GM23338 (cell line): ENCODE results near the gene OMP. TPM values are rescaled to one million over a fixed set of nuclear protein-coding genes. Genes with fewer than 3 reads are reported as not detected.

Experiments
- ATAC-seq: fragments of 200-7000 bp; cut with Tn5 transposase; 3 replicates; pipeline ENCODE4 v1.9.1; 2020
- DNase-seq: peaks from one replicate; pipeline ENCODE4 v3.0.0-alpha.2; 2015; ENCODE audit warnings: low spot score
- H2AFZ ChIP-seq: fragments of 200-600 bp; sonication (generic); 2 replicates; pipeline ENCODE4 v1.8.0; 2016; ENCODE audit warnings: antibody characterized with exemption, mild to moderate bottlenecking, moderate library complexity
- H3F3A ChIP-seq: fragments of 200-600 bp; sonication (generic); replicated peaks from 2 replicates; pipeline ENCODE4 v1.8.0; 2017; ENCODE audit warnings: antibody characterized with exemption, mixed run types, low read depth
- H3K27ac ChIP-seq: fragments of 200-600 bp; sonication (generic); 2 replicates; pipeline ENCODE4 v1.6.1; 2016; ENCODE audit warnings: low read depth
- H3K27me3 ChIP-seq: fragments of 200-600 bp; sonication (generic); 2 replicates; pipeline ENCODE4 v1.8.0; 2016; ENCODE audit warnings: mild to moderate bottlenecking, mixed run types, moderate library complexity; ENCODE audit not compliant: insufficient read depth
- H3K36me3 ChIP-seq: fragments of 200-600 bp; sonication (generic); 2 replicates; pipeline ENCODE4 v1.8.0; 2016; ENCODE audit warnings: mild to moderate bottlenecking; ENCODE audit not compliant: insufficient read depth
- H3K4me1 ChIP-seq: fragments of 200-600 bp; sonication (generic); 2 replicates; pipeline ENCODE4 v1.8.0; 2016; ENCODE audit warnings: mild to moderate bottlenecking, moderate library complexity; ENCODE audit not compliant: insufficient read depth
- H3K4me2 ChIP-seq: fragments of 200-600 bp; sonication (generic); 2 replicates; pipeline ENCODE4 v1.7.1; 2017; ENCODE audit warnings: mixed run types
- H3K4me3 ChIP-seq: fragments of 200-600 bp; sonication (generic); 2 replicates; pipeline ENCODE4 v1.6.1; 2016; ENCODE audit warnings: mixed run types
- H3K79me2 ChIP-seq: fragments of 200-600 bp; sonication (generic); replicated peaks from 2 replicates; pipeline ENCODE4 v1.8.0; 2017; ENCODE audit warnings: mild to moderate bottlenecking; ENCODE audit not compliant: insufficient read depth
- H3K9me2 ChIP-seq: fragments of 200-600 bp; sonication (generic); 2 replicates; pipeline ENCODE4 v1.8.0; 2017; ENCODE audit not compliant: insufficient read depth
- H4K20me1 ChIP-seq: fragments of 200-600 bp; sonication (generic); replicated peaks from 2 replicates; pipeline ENCODE4 v1.8.0; 2017; ENCODE audit warnings: mild to moderate bottlenecking; ENCODE audit not compliant: insufficient read depth
- H3K27ac Mint-ChIP-seq: 2 replicates; pipeline ENCODE4 v1.8.0; 2020; ENCODE audit warnings: inconsistent platforms, mild to moderate bottlenecking, moderate library complexity, mixed read lengths
- H3K27me3 Mint-ChIP-seq: 3 replicates; pipeline ENCODE4 v1.8.0; 2022; ENCODE audit warnings: low read depth, mild to moderate bottlenecking, moderate library complexity, mixed read lengths, inconsistent platforms; ENCODE audit not compliant: insufficient read depth, poor library complexity
- H3K36me3 Mint-ChIP-seq: 3 replicates; pipeline ENCODE4 v1.8.0; 2021; ENCODE audit warnings: low read depth, mild to moderate bottlenecking, inconsistent platforms, moderate library complexity, mixed read lengths
- H3K4me1 Mint-ChIP-seq: 3 replicates; pipeline ENCODE4 v1.8.0; 2020; ENCODE audit warnings: mild to moderate bottlenecking, inconsistent platforms, mixed read lengths
- H3K4me3 Mint-ChIP-seq: 3 replicates; pipeline ENCODE4 v1.8.0; 2021; ENCODE audit warnings: moderate library complexity, mild to moderate bottlenecking, inconsistent platforms, mixed read lengths
- H3K9me3 Mint-ChIP-seq: 3 replicates; pipeline ENCODE4 v1.8.0; 2020; ENCODE audit warnings: moderate library complexity, mild to moderate bottlenecking, inconsistent platforms, mixed read lengths
- JUNB ChIP-seq: IDR thresholded peaks from one replicate; pipeline ENCODE4 v1.6.1; 2016; ENCODE audit warnings: antibody characterized with exemption; ENCODE audit not compliant: unreplicated experiment
- NANOG ChIP-seq: IDR thresholded peaks from 2 replicates; pipeline ENCODE4 v1.6.1; 2016; ENCODE audit warnings: antibody characterized with exemption, borderline replicate concordance
- POLR2AphosphoS5 ChIP-seq: IDR thresholded peaks from 2 replicates; pipeline ENCODE4 v1.6.1; 2016; ENCODE audit warnings: antibody characterized with exemption, low read depth
- STAT1 ChIP-seq: IDR thresholded peaks from one replicate; pipeline ENCODE4 v1.6.1; 2016; ENCODE audit warnings: antibody characterized with exemption; ENCODE audit not compliant: unreplicated experiment
- ZNF114 ChIP-seq: fragments of 250-450 bp; sonication (Bioruptor Pico); IDR thresholded peaks from 2 replicates; pipeline ENCODE4 v1.5.0; 2020; ENCODE audit warnings: mild to moderate bottlenecking, moderate library complexity
- ZNF462 ChIP-seq: fragments of 250-450 bp; sonication (Bioruptor Pico); IDR thresholded peaks from 2 replicates; pipeline ENCODE4 v1.5.0; 2020; ENCODE audit warnings: mild to moderate bottlenecking, moderate library complexity
- polyA plus RNA-seq: library from polyadenylated mRNA; unstranded; fragments of >200 nt; fragmentation: Nextera tagmentation; extraction: Ambion mirVana; gene quantifications from 2 replicates; pipeline ENCODE4 v1.2.1, GENCODE V29; 2016
- total RNA-seq: library from RNA; depleted of rRNA; stranded (reverse); fragments of >200 nt; shearing (Covaris generic); gene quantifications from 2 replicates; pipeline ENCODE4 v1.2.3, GENCODE V29; 2014

OMP gene
- total and polyA plus RNA-seq, 2 experiments from 2014 or later: 1.0 TPM; not detected in 1

- TF ChIP-seq ZNF462 (CRISPR knock-in tag) (no peak), ZNF114 (CRISPR knock-in tag) (no peak), NANOG (no peak)
Measured at GRCh38 chr11:77082838-77083565, 19.6 kb upstream of the OMP start (continued).

- Histone ChIP-seq H2AFZ (no peak overlapping the region), H4K20me1 (no peaks in the 10 kb centered on the region), H3K27me3 (no peaks in the 10 kb centered on the region), H3K27ac (no peak overlapping the region), H3K9me2 (no peaks in the 10 kb centered on the region), H3K4me2 (no peak overlapping the region), H3K4me3 (no peak overlapping the region), H3K79me2 (peaks cover 12% of the 10 kb centered on the region; the same call in 1 of the 2 replicates), H3F3A (no peaks in the 10 kb centered on the region), H3K36me3 (no peaks in the 10 kb centered on the region), H3K4me1 (no peaks in the 10 kb centered on the region)
- Mint-ChIP-seq H3K36me3 (no peaks in the 10 kb centered on the region), H3K4me3 (no peak overlapping the region), H3K27ac (no peak overlapping the region), H3K9me3 (no peaks in the 10 kb centered on the region; the same call in 2 of the 3 replicates), H3K4me1 (peaks cover 6% of the 10 kb centered on the region; the same call in 1 of the 3 replicates), H3K27me3 (peaks cover 7% of the 10 kb centered on the region)
- ATAC-seq (no peak), DNase-seq (no peak)
- no peak for TF ChIP-seq JUNB
- TF ChIP-seq STAT1: no peak
- TF ChIP-seq POLR2AphosphoS5: no peak
Measured at GRCh38 chr11:77083566-77084245, 18.9 kb upstream of the OMP start.
